CD4-positive, alpha-beta T cell treated with Interleukin-15 for 1 hour (primary cell): Measurements from ENCODE around the gene RORC.
"Not testable (repeated sequence)": the region's sequence is repeated elsewhere in the genome, so short reads cannot be mapped to it uniquely, and the experiment has no call there.

Source experiments
- DNase-seq: peaks from one replicate; pipeline ENCODE4 v3.0.0-alpha.2; 2020

Gene RORC

DNA sequence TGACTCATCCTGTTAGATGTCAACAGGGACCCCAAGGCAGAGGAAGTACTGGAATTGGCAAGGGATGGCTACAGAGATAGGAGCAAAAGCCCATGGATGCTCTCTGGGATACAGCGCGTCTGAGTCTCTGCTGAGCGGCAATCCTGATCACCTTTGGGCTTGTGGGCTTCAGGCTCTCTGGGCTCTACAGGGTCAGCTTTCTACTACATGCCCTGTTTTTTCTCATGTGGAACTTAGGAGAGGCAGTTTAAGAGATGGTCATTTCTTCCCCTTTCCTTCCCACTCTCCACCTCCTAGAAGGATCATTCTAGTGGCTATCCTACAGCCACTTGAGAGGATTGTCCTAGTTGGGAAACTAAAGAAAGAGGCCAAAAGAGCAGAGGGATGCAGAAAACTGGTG is 27.7 kb downstream of the RORC start:
- DNase-seq, result no peak

- no peak for DNase-seq
These were observed 28.4 kb downstream of the RORC start for GRCh38 chr1:151803164-151803563.

DNA sequence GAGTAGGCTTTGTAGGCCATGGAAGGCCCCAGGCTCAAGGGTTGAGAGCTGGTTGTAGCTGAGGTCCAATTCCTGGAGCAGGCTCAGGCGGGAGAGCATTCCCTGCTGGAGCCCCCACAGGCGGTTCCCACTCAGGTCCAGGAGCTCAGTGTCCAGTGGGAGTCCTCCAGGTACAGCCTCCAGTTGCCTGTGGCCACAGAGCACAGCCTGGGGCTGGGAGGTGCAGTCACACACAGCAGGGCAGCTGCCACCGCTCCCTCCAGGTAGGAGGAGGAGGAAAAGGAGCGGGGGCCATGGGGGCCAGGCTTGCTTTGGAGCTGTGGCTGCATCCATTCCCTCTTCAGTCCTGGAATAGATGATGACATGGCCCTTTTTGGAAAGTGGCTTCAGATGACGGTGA is 29.2 kb downstream of the RORC start:
- DNase-seq, result no peak

DNA sequence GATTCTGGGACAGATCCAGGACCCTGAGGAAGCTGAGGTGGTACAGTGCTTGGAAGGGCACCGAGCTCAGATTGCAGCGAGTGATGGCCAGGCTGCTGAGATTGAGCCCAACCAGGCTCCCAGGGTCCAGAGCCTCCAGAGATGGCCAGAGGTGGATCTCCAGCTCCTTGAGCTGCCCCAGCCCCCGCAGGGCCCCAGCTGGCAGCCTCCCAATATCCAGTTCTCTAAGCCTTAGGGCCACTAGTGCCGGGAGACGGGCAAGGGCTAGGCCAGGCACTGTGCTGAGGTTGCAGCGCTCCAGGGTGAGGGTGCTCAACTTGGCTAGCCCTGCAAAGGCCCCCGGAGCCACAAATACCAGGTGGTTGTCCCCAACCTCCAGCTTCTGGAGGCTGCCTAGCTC is 29.8 kb downstream of the RORC start:
- no peak for DNase-seq

GRCh38 chr1:151801310-151801820 is 30.2 kb downstream of the RORC start:
- no peak for DNase-seq

GRCh38 chr1:151800830-151801229 is 30.8 kb downstream of the RORC start:
- no peak for DNase-seq

DNA sequence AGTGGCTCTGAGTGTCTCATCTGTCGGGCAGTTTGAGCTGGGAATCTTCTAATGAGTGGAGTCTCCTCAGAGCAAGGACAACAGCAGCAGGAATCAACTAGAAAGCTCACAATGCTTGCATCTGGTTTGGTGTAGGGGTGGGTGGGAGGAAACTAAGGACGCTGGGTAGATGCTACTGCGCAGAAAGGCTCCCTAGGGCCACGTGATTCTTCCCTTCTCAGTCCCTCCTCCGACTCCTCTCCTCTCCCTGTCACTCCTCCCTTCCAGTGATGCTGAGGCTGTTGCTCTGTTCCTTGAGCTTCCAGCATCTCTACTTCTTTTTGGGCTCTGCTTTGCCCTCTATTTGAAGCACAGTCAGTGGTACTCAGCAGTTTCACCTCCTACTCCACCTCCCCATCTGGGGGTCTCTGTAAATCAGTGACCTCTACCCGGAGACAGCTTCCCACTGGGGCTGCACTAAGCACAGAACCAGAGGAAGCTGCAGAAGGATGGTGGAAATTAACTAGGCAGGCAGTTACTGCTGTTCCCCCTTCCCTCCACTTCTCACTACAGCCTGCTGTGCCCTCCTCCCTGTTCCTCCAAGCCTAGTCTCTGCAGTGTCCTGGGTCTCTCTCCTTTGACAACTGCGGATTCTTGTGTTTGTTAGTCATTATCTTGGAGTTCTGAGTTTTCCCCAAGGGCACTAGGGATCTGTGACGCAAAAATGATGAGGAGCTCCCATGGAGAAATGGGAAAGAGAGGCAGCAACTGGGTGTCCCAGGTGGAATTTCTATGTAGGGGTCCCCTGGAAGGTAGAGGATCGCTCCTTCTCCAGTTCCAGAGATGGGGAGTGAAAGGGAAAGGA is 32.2 kb downstream of the RORC start:
- DNase-seq, result no peak

DNA sequence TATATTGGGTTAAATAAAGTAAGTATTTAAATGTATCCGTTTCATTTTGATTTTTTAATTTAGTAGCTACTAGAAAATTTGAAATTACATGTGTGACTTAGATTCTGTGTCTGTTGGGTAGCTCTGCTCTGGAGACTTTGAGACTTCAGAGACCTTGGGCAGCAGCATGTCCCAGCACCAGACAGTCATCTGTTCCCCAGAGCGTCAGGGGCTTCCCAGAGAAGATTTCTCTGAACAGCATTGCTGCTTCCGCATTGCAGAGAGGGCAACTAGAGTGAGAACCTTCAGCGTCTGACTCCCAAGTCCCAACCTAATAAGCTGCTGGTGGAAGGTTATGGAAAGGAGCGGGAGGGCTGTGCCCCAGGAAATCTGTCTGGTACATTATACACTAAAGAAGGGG is 33.0 kb downstream of the RORC start:
- DNase-seq, result no peak

DNA sequence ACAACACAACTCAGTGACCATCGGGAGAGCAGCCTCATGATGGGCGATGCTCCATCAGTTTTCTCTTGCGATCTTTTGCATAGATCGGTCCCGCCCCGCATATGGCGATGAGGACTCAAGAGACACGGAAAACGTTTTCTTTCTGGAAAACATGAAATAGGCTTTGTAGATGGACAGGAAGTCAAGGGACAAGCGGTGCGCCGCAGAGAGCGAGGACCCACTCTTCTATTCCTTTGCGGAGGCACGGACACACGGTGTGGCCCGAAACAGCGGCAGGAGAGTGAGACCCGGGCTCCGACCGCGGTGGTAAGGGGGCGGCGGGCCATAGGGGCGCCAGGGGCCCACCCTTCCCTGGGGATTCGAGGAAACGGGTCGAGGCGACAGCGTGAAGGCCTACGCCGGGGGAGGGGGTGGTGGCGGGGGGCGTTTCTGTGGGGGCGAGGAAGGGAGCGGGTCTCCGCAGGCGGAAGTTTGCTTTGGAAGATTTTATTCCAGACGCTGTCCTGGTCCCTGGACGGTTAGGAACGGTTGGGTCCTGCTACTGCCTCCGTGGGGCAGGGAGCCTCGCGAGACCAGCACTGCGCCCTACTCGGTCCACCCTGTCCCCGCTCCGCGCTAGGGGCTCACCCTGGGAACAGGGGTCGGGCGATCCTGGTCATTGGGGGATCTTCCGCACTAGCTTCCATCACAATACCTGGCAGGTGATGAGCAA is 40.5 kb downstream of the RORC start:
- no peak for DNase-seq

- peak; percentile 99 for DNase-seq
These were observed 41.3 kb downstream of the RORC start, which contains the start of gene TDRKH for GRCh38 chr1:151790071-151790939. Gene TDRKH (minus strand): TSS chr1:151790500. CDS start chr1:151783022, 7,478 bp downstream.

DNA sequence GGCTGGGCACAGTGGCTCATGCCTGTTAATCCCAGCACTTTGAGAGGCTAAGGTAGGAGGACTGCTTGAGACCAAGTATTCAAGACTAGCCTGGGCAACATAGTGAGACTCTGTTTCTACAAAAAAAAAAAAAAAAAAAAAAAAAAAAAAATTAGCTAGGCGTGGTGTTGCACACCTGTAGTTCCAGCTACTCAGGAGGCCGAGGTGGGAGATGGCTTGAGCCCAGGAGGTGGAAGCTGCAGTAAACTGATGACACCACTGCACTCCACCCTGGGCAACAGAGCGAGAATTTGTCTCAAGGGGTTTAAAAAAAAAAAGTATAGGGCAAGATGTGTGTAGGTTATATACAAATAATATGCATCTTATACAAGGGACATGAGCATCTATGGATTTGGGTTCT is 43.9 kb downstream of the RORC start:
- no peak for DNase-seq

DNA sequence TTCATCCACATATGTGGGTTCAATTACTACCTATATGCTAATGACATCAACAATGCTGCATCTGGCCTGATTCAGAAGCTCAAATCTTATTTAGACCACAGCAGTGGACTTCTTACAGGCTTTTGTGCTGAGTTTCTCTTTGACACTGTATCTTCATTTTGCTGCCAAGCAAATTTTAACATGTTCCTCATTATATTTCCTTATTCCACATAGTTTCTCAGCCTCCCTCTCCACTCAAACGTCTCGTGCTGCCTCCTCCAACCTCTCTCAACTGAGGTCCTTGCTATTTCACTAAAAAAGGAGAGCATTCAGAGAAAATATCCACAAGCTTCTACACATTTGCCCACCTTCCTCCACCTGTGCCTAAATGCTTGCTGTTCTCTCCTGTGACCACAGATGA is 47.8 kb downstream of the RORC start:
- no peak for DNase-seq

DNA sequence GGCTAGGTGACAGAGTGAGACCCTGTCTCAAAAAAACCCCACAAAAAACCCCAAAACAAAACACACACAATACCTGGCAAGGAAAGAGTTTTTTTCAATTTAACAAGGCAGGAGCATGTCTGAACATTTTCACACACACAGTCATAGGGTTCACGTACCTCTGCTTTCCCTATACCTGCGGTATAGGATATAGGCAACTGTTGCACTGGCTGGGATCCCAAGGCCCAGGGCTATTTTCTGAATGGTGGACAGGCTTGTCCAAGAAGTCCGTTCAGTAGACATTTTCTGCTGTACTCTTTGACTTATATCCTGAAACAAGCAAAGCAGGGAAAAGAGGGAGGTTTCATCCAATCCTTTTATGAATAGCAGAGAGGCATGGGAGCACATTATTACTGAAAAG is 48.9 kb downstream of the RORC start:
- DNase-seq, result no peak

DNA sequence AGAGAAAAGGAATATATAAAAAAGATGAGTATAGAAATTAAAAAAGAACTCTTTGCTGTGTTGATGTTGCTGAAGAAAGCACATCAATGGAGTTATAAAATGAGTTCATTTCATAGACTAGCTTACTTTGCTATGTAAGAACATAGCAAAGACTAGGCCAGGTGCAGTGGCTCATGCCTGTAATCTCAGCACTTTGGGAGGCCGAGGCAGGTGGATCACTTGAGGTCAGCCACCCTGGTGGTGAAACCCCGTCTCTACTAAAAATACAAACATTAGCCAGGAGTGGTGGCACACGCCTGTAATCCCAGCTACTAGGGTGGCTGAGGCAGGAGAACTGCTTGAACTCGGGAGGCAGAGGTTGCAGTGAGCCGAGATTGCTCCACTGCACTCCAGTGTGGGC is 49.6 kb downstream of the RORC start:
- DNase-seq, result not testable (repeated sequence)

- DNase-seq, result not testable (repeated sequence)
These were observed 50.9 kb downstream of the RORC start for GRCh38 chr1:151780736-151781135.

GRCh38 chr1:151779852-151780251 is 51.8 kb downstream of the RORC start:
- no peak for DNase-seq

GRCh38 chr1:151777317-151777716 is 54.3 kb downstream of the RORC start:
- no peak for DNase-seq

DNA sequence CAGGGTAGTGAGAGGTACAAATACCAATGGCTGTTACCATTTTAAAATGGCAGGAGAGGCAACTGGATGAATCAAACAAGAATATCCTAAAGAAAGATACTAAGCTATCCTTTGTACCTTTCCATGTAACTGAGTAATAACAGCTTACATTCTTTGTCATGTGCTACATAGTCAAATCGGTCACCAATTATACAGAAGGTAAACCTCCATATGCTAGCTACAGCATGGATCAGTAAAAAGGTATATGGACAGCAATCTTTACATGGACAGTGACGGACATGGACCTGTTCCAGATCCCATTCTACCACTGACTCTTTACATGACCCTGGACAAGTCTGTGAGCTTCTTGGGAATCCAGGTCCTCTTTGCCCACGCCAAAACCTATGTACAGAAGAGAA is 54.9 kb downstream of the RORC start:
- no peak for DNase-seq

- no peak for DNase-seq
These were observed 55.5 kb downstream of the RORC start for GRCh38 chr1:151775894-151776664.

- no peak for DNase-seq
These were observed 57.2 kb downstream of the RORC start for GRCh38 chr1:151774256-151774922.

- no peak for DNase-seq
These were observed 57.9 kb downstream of the RORC start for GRCh38 chr1:151773702-151774101.

- DNase-seq, result not testable (repeated sequence)
These were observed 62.3 kb downstream of the RORC start for GRCh38 chr1:151769270-151769669.
